ENCODE data around the gene PLEKHA5.
"Not testable (repeated sequence)": the region's sequence is repeated elsewhere in the genome, so short reads cannot be mapped to it uniquely, and the experiment has no call there.

PLEKHA5 gene

DNA sequence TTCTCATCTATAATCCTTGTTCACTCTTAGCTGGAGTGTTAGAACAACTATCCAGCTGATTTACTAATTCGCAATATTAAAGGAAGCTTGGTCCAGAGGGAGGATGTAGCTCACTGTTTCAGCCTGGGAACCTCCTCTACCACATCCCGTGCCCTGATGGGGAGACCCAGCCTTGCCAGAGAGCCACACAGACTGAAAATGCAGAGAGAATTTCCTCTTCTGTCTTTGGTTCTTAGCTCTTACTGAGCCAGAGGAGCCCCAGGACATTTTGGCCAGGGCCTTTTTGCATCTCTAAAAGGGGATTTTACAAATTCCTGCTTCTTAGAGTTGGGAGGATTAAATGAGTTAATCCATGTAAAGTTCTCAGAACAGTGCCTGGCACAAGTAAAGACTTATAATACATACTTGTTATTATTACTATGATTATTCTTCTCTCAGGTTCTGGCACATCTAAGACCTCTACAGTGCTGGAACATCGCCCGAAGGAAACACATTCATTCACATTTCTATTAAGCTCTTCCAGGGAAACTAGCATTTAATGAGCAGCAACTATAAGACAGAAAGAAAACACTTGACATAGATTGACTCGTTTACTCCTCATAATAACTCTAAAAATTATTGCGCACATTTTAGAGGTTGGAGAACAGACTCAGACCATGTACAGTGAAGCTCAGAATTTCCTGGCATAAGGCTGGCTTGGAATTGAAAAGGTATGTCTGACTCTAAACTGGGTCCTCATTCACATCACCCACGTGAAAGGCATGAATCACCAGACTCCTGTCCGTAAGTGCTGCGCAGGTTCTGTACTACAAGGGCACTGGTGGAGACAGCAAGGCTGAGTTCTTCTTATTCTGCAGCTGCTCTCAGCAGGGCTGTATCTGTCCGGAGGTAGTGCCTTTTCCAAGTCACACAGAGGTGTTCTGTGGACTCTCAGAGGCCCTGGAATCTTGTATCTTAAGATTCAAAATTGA is 282.0 kb downstream of the PLEKHA5 start:
- no peak for DNase-seq

DNA sequence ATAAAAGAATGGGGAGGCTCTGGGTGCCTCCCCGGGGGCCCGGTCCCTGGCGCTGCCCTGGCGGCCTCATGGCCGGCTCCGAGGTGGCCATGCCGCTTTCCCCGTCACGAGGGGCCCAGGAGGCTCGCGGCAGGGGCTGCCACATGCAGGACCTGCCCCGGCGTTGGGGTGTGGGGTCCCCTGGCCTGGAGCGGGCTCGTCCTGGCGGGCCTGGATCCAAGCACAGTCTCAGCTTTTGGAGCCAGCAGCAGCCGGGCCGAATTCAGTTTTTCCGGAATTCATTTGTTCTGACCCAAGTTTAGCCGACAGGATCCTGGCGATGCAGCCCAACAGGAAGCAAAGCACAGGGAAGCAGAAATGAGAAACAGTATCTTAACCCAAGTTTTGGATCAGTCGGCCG is 283.3 kb downstream of the PLEKHA5 start:
- no peak for DNase-seq

DNA sequence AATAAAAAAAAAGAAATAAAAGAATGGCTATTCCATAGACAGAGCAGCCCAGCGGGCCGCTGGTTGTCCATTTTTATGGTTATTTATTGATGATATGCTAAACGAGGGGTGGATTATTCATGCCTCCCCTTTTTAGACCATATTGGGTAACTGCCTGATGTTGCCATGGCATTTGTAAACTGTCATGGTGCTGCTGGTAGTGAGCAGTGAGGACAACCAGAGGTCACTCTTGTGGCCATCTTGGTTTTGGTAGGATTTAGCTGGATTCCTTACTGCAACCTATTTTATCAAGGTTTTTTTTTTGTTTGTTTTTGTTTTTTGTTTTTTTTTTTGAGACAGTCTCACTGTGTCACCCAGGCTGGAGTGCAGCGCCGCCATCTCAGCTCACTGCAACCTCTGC is 284.0 kb downstream of the PLEKHA5 start:
- not testable (repeated sequence) for DNase-seq

DNA sequence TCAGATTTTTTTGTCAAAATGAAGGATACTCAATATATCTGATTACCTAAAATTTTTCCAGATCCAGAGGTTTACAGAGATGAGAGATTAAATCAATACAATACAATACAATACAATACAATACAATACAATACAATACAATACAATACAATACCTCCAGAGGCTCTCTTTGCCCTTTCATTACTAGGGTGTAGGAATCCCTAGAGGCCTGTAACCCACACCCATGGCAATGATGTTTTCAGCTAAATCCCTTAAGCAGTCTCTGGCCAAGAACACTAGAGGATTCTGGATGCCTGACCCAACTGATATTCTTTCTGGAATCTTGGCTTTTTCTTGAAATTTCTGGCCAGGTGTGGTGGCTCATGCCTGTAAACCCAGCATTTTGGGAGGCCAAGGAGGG is 286.0 kb downstream of the PLEKHA5 start:
- DNase-seq: no peak

DNA sequence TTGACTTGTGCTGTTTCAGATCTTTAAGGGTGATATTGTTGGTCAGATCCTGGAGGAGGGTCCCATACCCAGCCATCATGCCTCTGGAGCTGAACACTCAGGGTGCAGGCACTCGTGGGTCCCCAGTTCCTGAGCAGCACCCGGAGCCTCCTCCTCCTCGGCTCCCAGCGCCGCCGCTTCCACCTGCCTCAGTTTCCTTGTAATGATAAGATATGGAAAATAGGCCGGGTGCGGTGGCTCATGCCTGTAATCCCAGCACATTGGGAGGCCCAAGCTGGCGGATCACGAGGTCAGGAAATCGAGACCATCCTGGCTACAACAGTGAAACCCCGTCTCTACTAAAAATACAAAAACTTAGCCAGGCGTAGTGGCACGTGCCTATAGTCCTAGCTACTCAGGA is 289.6 kb downstream of the PLEKHA5 start:
- no peak for DNase-seq

DNA sequence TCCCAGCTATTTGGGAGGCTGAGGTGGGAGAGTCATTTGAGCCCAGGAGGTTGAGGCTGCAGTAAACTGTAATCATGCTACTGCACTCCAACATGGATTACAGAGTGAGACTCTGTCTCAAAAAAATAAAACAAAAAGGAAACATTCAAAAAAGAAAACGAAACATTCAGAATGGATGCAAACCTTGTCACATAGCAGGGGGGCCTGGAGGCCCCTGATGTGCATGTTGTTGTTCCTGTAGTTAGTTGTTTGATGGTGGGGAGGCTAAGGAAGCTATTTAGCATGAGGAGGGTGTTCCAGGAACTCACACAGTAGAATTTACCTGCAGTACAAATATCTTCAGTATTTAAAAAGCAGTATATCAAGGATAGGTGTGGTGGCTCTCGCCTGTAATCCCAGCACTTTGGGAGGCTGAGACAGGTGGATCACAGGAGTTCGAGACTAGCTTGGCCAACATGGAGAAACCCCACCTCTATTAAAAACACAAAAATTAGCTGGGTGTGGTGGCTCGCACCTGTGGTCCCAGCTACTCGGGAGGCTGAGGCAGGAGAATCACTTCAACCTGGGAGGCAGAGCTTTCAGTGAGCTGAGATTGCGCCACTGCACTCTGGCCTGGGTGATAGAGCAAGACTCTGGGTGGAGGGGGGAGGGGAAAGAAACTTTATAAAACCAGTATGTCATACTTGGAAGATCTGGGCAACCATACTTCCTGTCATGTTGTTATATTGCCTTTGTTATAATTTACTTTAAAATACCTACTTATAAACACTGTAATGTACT is 292.2 kb downstream of the PLEKHA5 start:
- no peak for DNase-seq

DNA sequence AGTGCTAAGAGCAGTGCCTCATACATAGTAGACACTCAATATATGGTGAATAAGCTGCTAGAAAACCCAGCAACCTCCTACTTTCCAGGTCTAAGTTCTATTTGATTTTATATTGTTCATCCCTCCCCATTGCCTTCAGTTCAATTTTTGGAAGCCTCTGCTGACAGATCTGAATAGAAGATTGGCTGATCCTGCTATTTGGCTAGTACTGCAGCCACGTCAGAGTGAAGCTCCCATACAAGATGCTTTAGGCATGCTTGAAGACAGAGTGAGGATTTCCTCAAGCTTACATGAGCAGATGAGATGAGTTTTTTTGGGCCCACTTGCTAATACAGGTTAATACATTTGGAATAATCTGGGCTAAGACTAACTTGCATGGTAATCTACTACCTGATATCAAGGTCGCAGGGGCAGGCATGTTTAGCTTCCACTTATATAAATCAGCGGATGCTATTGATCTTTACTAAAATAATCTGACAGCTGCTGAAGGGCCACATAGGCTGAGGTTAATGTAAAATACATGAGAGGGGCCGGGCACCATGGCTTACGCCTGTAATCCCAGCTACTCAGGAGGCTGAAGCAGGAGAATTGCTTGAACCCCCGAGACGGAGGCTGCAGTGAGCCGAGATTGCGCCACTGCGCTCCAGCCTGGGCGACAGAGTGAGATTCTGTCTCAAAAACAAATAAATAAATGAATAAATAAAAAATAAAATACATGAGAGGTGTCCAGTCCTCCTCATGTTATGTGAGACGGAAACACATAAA is 293.8 kb downstream of the PLEKHA5 start:
- no peak for DNase-seq
